Stromal cell of bone marrow (primary cell): Measurements from ENCODE around the gene NIP7.
"Not testable (repeated sequence)": the region's sequence is repeated elsewhere in the genome, so short reads cannot be mapped to it uniquely, and the experiment has no call there.

Experiments used
- DNase-seq: peaks from one replicate; pipeline ENCODE4 v3.0.0-alpha.2; 2012; ENCODE audit warnings: low read depth

Gene NIP7

DNA sequence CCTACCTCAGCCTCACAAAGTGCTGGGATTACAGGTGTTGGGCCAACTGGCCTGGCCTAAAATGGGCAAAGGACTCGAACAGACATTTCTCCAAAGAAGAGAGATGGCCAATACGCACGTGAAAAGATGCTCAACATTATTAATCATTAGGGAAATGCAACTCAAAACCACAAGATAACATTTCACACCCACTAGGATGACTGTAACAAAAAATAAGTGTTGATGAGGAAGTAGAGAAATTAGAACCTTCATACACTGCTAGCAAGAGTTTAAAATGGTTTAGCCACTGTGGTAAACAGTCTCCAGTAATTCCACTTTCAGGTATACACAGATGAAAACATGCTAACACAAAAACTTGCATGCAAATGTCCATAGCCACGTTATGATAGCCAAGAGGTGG lies 6.4 kb downstream of the NIP7 start:
- no peak for DNase-seq

DNA sequence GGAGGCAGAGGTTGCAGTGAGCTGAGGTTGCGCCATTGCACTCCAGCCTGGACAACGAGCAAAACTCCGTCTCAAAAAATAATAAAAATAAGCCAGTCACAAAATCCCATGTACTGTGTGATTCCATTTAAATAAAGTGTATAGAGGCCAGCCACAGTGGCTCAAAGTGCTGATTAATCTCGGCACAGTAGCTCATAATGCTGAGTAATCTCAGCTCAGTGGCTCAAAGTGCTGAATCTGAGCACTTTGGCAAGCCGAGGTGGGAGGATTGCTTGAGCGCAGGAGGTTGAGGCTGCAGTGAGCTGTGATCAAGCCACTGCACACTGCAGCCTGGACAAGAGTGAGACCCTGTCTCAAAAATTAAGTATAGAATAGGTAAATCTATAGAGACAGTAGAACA lies 7.1 kb downstream of the NIP7 start:
- DNase-seq: no peak

DNA sequence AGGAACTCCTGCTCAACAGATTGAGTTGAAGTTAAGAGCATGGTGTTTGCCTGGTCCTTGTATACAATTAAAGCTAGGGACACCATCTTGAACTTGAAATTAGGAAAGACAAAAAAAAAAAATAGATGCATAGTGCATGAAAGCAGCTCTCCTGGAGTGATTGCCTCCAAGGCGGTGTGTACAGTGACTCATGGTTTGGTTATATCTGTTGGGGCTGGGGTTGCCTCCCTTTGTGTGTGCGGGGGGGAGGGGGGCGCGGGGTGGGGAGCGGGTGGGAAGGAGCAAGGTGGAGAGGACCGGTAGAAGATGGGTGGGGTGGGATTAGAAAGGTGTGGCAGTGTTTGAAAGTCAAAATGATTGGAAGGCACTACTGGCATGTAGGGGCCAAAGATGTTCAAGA lies 8.7 kb downstream of the NIP7 start:
- no peak for DNase-seq

DNA sequence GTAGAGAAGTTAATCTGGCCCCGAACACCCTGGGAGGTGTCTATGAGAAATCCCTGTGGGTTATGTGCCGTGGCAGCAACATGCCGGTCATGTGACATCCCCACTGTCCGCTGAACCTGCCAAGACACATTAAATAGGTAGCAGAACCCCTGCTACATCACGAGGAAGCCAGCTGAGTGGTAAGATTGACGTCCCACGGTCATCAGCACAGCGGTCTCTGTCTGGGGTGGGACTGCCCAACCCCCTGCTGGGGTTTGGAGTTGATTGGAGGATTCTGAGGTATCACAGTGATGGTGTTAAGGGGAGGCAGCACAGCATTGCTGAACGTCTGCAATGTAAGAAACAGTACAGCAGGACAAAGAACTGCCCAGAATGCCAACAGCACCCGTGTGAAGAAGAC lies 10.0 kb downstream of the NIP7 start:
- DNase-seq: no peak

DNA sequence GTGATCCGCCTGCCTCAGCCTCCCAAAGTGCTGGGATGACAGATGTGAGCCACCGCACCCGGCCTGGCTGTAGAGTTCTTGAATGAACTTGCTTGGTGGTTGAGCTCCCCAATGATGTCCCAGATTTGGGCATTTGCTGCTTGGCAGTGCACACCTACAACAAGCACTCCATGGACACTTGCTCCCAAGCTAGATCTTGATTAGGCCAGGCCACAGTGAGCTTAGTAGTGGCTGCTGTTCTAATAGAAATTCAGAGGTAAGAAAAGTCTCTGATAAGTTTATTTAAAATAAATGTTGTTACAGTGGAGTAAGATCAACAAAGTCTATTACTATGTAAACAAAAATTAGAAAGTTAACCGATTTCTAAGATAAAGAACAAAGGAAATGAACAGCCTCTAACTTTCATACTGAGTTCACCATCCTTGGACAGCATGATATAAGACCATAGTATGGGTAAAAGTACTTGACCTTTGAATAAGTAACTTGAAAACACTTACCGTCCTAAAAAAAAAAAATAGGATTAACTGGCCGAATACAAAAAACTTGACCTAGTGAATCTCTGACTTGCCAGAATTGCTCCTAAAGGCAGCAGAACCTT lies 11.1 kb downstream of the NIP7 start:
- no peak for DNase-seq

DNA sequence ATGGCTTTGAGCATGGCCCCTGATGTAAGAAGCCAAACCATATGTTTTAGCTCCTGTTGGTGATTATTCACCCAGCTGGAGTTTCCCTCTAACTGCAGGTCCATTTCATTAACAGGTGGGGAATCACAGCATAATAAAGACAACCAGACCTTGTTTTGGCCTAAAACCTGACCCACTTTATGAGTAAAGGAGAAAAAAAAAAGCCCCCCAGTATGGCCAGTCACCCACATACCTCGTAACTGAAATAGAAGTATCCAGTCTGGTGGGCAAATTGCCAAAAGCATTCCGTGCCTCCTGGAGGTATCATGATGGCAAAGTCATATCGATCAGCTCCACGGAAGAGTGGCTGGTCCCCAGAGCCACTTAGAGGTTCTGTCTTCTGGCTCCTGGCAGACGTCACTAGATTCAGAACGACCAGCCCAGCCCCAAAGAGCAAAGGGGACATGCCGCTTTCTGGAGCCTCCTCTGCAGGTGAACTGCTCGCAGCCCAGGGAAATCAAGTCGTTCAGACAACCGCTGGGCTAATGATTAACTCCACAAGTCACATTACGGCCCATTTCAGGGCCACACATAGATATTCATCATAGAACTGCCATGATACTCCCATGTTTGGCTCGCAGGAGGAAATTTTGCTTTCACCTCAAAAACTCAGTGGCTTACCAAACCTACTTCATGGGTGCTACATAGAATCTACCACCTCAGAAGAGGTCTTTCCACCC lies 11.9 kb downstream of the NIP7 start, which contains the start of gene TMED6:
TMED6 (minus strand) TSS at position 478 of the 719 bp plus-strand sequence; CDS start at position 445, 33 bp downstream.
- no peak for DNase-seq

DNA sequence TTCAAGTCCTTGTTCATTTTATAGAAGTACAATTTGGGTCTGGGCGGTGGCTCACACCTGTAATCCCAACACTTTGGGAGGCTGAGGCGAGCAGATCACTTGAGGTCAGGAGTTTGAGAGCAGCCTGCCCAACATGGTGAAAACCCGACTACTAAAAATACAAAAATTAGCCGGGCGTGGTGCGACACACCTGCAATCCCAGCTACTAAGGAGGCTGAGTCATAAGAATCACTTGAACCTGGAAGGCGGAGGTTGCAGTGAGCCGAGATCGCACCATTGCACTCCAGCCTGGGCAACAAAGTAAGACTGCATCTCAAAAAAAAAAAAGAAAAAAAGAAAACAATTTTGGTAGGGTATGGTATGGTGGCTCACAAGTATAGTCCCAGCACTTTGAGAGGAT lies 20.5 kb downstream of the NIP7 start:
- DNase-seq: not testable (repeated sequence)

DNA sequence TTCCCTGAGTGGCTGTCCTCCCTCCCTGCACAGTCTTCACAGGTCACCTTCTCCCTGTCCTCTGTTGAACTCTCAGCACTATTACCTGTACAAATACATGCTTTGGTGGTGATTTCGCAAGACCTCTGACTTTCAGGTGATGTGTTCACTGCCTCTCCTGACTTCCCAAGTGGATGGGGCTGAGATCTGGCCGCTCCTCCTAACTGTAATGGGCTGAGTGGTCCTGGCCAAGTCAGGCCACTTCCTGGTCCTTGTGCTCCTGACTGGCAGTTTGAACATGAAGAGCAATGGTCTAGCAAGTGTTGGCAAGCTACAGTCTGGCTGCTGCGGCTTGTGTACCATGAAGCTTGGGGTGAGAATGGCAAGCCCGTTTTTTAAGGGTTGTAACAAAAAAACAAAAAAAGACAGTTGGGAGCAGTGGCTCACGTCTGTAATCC lies 23.7 kb downstream of the NIP7 start:
- DNase-seq: no peak

DNA sequence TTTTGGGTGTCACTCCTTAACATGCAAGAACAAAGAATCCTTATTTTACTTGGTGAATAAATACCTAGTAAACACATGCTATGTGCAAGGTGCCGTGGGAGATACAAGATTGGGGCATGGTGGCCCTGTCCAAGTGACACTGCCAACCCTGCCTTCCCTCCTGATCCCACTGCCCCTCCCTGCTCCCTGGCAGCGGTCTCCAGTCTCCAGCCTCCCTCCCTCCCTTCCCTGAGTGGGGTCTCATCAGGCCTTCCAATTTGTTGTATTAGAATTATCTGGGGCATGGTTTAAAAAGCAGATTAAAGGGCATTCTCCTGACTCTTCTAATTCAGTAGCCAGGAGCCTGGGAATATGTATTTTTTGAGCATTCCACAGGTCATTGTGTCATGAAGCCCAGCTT lies 24.5 kb downstream of the NIP7 start:
- no peak for DNase-seq

DNA sequence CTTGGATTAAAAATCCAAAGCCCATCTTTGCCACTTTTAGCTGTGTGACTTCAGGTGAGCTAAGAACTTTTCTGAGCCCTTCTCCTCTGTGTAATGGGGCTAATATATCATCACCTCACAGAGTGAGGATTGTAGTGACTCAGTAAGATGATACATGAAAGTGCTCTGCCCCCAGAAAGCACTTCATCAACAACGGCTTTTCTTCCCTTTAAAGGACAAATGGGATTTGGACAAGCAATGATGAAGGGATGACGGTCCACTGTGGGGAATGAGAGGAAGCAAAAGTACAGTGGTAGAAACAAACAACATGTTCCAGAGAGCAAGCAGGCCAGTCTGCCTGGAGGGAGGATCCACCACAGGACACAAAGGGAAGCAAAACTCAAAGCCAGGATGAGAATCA lies 26.3 kb downstream of the NIP7 start:
- DNase-seq: no peak

DNA sequence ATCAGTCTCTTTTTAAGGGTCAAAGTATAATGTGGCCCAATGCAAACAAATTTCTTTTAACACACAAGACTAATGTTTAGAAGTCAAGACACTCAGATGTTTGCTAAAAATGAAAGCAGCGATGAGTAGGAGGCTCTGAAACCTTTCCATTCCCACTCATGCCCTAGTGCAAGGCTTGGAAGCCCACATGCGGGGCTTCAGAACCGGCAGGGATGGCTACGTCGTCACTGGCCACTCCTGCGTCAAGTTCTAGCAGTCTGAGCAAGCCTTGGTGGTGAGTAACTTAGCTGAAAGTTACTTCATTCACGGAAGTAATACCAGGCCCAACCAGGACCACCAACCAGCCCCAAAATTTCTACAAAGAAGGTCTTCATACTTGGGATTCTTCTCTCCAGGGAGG lies 26.9 kb downstream of the NIP7 start:
- no peak for DNase-seq

DNA sequence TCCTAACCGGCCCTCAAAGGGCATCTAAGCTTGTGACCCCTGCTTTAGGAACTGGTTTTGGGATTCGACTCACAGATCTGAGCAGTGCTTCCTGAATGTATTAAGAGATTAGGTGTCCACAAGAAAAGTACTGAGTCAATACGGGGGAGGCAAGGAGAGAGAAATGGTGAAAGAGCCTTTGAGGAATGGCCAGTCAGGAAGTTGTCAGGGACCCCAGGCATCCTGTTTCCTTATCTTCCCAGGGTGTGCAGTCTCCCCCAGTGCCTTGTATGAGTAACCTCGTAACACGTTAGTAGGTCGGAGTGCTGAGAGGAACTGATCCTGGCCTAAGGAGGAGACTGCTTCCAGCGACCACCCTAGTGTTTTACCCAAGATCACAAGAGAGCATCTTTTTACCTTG lies 28.4 kb downstream of the NIP7 start:
- no peak for DNase-seq

DNA sequence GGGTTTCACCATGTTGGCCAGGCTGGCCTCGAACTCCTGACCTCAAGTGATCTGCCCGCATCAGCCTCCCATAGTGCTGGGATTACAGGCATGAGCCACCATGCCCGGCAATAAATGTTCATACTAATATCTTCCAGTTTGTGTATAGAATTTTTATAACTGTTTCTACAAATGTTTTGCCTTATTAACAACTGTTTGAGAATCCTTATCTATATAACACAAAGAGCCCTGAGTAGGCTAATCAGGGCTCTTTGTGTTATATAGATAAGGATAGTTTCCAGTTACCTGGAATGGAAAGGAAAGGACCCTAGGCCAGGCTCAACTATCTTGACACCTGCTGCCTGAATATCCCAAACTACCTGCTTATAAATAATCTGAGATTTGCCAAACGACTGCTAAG lies 29.3 kb downstream of the NIP7 start:
- no peak for DNase-seq

DNA sequence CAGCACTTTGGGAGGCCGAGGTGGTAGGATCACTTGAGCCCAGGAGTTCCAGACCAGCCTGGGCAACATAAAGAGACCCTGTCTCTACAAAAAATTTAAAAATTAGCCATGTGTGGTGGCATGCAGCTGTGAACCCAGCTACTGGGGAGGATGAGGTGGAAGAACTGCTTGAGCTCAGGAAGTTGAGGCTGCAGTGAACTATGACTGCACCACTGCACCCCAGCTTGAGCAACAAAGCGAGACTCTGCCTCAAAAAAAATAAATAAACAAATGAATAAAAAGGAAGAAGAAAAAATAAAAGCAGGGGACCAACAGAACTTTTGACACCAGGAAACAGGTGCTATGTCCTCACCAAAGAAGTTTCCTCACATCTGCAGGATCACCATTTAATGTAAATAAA lies 32.0 kb downstream of the NIP7 start:
- no peak for DNase-seq

DNA sequence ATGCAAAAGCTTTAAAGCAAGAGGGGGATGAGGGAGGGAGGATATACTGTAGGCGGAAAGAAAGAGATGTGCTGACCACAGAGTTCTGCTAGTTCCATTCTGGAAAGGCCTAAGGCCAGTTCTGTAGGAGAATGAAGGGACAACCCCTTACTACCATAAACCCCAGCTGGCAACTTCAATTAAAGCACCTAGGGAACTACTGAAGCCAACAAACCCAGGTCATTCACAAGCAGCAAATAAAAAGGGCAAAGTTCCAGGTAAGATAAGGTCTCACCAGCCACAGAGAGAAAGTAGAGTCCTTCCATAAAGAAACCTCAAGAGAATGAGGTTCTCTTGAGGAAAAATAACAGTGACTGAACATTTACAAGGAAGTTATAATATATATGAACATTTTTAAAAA lies 33.4 kb downstream of the NIP7 start:
- DNase-seq: no peak

DNA sequence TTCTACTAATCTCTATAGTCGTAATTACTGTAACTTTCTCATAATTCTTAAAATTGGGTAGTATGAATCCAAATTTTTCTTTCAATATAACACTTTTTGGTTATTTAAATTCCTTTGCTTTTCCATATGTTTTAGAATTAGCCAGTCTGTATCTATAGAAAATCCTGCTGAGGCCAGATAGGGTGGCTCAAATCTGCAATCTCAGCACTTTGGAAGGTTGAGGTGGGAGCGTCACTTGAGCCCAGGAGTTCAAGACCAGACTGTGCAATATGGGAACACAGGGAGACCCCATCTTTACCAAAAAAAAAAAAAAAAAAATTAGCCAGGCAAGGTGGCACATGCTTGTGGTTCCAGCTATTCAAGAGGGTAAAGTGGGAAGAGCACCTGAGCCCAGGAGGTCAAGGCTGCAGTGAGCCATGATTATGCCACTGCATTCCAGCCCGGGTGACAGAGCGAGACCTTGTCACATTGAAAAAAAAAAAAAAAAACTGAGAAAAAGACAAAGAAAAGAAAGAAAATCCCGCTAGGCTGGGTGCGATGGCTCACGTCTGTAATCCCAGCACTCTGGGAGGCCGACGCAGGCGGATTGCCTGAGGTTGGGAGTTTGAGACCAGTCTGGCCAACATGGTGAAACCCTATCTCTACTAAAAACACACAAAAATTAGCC lies 37.0 kb downstream of the NIP7 start:
- no peak for DNase-seq

DNA sequence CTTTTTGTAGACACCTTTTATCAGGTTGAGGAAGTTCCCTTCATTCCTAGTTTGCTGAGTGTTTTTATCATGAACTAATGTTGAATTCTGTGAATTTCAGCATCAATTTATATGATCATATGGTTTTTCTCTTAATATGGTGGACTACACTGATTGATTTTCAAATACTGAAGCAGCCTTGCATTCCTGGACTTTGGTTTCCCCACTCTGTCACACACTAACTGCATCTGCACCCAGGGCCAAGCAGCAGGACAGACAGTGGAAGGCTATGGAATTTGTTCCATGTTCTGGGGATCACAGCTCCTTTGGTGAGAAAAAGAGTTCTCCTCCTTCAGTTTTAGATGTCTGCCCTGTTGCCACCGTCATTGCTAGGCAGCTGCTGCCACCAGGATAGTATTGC lies 38.5 kb downstream of the NIP7 start:
- DNase-seq: no peak

DNA sequence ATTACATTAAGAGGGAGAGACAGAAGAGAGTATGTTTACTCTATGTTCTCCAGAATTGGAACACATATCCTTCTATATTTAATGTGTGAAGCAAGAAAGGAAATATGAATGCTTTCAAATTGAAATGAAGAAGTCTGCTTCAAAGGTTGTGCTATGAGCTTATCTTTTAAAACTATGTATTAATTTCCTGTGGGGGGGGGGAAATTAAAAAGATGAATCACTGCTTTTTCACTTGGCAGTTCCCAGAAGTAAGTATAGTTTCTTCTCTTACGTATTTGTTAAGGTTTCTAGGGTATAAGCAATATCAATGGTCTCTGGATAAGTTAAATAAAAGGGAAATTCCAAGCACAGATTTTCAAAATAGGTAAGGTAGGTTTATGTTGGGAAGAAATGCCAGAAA lies 39.2 kb downstream of the NIP7 start:
- DNase-seq: no peak

DNA sequence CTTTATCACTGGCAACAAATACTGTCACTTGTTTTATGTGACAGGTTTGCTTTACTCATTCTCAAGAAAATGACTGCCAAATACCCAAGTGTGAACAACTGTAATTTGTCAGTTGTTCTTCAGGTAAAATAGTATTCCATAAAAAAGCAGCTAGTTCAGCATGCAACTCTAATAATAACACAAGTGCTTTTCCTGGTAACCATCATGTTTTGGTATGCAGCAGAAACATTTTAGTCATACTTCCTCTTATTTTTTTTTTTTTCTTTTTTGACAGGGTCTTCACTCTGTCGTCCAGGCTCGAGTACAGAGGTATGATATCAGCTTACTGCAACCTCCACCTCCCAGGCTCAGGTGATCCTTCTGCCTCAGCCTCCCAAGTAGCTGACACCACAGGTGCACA lies 41.7 kb downstream of the NIP7 start:
- no peak for DNase-seq

DNA sequence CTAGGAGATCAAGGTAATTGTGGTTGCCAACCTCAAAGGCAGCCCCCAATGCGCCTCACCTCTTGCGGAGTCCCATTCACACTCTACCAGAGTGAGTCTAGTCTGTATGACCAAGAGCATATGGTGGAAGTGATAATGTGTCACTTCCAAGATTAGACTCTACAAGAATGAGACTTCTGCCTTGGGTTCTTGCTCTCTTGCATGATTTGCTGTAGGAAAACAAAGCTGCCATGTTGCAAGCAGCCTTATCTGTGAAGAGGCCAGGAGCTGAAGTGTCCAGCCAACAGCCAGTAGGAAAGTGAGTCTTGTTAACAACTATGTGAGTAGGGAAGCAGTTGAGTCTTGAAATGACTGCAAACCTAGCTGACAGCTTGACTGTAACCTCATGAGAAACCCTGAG lies 42.8 kb downstream of the NIP7 start:
- no peak for DNase-seq

DNA sequence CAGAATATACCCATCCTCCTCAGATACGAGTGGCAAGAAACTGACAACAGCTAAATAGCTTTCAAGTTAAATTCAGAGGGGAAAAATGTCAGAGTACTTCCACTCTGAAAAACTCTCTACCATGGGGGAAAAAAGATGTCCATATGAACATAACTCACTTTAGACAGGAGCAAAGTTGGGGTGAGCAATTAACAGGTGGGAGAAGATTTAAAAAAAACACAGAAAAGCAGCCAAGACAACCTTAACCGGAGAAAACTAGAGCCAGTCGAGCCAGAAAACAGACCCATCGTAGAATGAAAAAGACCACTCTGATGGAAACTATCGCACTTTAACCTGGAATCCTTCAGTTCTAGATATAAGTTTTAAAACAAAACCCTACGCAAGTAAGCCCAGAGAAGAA lies 45.4 kb downstream of the NIP7 start:
- DNase-seq: no peak

DNA sequence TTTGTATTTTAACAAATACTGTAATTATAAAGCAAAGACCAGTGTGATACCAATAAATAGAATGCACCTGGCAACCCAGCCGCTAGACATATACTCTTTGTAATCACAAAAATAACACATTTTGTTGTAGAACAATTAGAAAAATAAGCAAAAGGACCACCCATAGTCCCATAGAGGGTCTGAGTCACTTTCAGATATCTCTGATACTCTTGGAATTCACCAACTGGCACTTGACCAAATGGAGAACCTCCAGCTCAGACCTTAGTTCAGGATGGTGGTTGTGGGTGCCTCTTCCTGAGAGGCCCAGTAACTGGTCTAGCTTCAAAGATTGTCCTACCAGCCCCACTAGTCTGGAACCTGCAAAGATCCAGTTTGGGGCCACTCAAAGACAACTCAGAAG lies 47.0 kb downstream of the NIP7 start:
- no peak for DNase-seq
